Endothelial cell of umbilical vein (primary cell): Measurements from ENCODE around the gene PRX. TPM values are rescaled to one million over a fixed set of nuclear protein-coding genes. Genes with fewer than 3 reads are reported as not detected.

ENCODE experiments used
- BruUV-seq: library from RNA; stranded (reverse); fragments of 400-500 nt; replicated peaks from 2 replicates; lab custom pipeline; 2021; lab: Mats Ljungman, UMichigan
- CTCF ChIA-PET: fragments of 300-600, 350-600 bp; sonication (Branson Sonifier 250); formaldehyde crosslinking; loops from one replicate; lab custom pipeline; 2021; ENCODE audit warnings: antibody characterized with exemption, inconsistent platforms; lab: Charles Lee
- POLR2A ChIA-PET: fragments of 300-600, 350-600 bp; sonication (Branson Sonifier 250); formaldehyde crosslinking; loops from one replicate; lab custom pipeline; 2021; ENCODE audit warnings: antibody characterized with exemption, inconsistent platforms; lab: Charles Lee
- DNase-seq: peaks from one replicate; pipeline ENCODE4 v3.0.0-alpha.2; 2011; ENCODE audit warnings: low read depth, low spot score
- FAIRE-seq: peaks from 2 replicates; lab custom pipeline; 2011; peaks lifted over from hg19 to GRCh38; lab: Jason Lieb, UNC
- H2AFZ ChIP-seq: 2 replicates; pipeline ENCODE4 v1.6.0; 2012; ENCODE audit warnings: low read depth, low read length, control low read depth, inconsistent platforms
- H3K27ac ChIP-seq: 2 replicates; pipeline ENCODE4 v1.5.1; 2011; ENCODE audit warnings: low read depth, mild to moderate bottlenecking, control low read depth, low read length, moderate library complexity; ENCODE audit not compliant: insufficient read depth
- H3K27me3 ChIP-seq, 2 experiments: 2 replicates each; pipeline versions ENCODE4 v1.6.0 to v1.6.1; 2011; ENCODE audit warnings: low read length in 2 of 2, mixed read lengths in 1 of 2; ENCODE audit not compliant: control insufficient read depth in 2 of 2, insufficient read depth in 2 of 2
- H3K36me3 ChIP-seq, 2 experiments: 2 replicates in 1 of 2; 3 replicates in 1 of 2; pipeline ENCODE4 v1.5.1; 2011; ENCODE audit warnings: low read length in 2 of 2, mild to moderate bottlenecking in 1 of 2, moderate library complexity in 1 of 2; ENCODE audit not compliant: control insufficient read depth in 2 of 2, insufficient read depth in 2 of 2; ENCODE audit errors: extremely low read depth in 1 of 2
- H3K4me1 ChIP-seq: 3 replicates; pipeline ENCODE4 v1.5.1; 2011; ENCODE audit warnings: mild to moderate bottlenecking, low read length; ENCODE audit not compliant: control insufficient read depth, insufficient read depth; ENCODE audit errors: extremely low read depth
- H3K4me2 ChIP-seq: 2 replicates; pipeline ENCODE4 v1.6.1; 2011; ENCODE audit warnings: low read length, control low read depth, mixed read lengths; ENCODE audit not compliant: insufficient read depth
- H3K4me3 ChIP-seq, 3 experiments: fragments of 200-600 bp in 1 of 3; sonication (generic), shearing (Covaris generic) in 1 of 3; replicated peaks in 1 of 3; 2 replicates each; pipeline ENCODE4 v1.5.1; 2011 to 2016; ENCODE audit warnings: control low read depth in 3 of 3, low read length in 3 of 3, mild to moderate bottlenecking in 2 of 3, inconsistent platforms in 1 of 3, low read depth in 1 of 3, moderate library complexity in 1 of 3; ENCODE audit not compliant: insufficient read depth in 1 of 3
- H3K79me2 ChIP-seq: 2 replicates; pipeline ENCODE4 v1.6.0; 2012; ENCODE audit warnings: low read length, inconsistent platforms; ENCODE audit not compliant: control insufficient read depth, insufficient read depth
- H3K9ac ChIP-seq: replicated peaks from 2 replicates; pipeline ENCODE3; 2011; ENCODE audit warnings: low read length, control low read depth; ENCODE audit not compliant: insufficient read depth; ENCODE audit errors: extremely low read depth
- H3K9me1 ChIP-seq: replicated peaks from 3 replicates; pipeline ENCODE4 v1.6.0; 2011; ENCODE audit warnings: mild to moderate bottlenecking, low read length; ENCODE audit not compliant: control insufficient read depth, insufficient read depth; ENCODE audit errors: extremely low read depth
- H3K9me3 ChIP-seq: replicated peaks from 2 replicates; pipeline ENCODE4 v1.5.1; 2012; ENCODE audit warnings: low read length, inconsistent platforms; ENCODE audit not compliant: control insufficient read depth, insufficient read depth
- H4K20me1 ChIP-seq: replicated peaks from 2 replicates; pipeline ENCODE3; 2011; ENCODE audit warnings: mild to moderate bottlenecking, low read length; ENCODE audit not compliant: control insufficient read depth, insufficient read depth; ENCODE audit errors: extremely low read depth
- CTCF ChIP-seq, 2 donors: IDR thresholded peaks; 1 replicate in 1 of 2; 2 replicates in 1 of 2; pipeline ENCODE4 v1.5.1; 2011; ENCODE audit warnings: low read length in 2 of 2, mild to moderate bottlenecking in 2 of 2, moderate library complexity in 2 of 2, control low read depth in 1 of 2, inconsistent platforms in 1 of 2, low read depth in 1 of 2; ENCODE audit not compliant: insufficient read depth in 1 of 2; ENCODE audit errors: extremely low read depth in 1 of 2
- EZH2 ChIP-seq: IDR thresholded peaks from 2 replicates; pipeline ENCODE4 v1.6.1; 2012; ENCODE audit warnings: borderline replicate concordance, low read depth, mild to moderate bottlenecking, moderate library complexity, low read length, inconsistent platforms; ENCODE audit not compliant: severe bottlenecking
- FOS ChIP-seq: IDR thresholded peaks from 2 replicates; pipeline ENCODE4 v1.6.1; 2011; ENCODE audit warnings: mild to moderate bottlenecking, low read length, moderate library complexity, borderline replicate concordance; ENCODE audit not compliant: insufficient read depth
- GATA2 ChIP-seq: IDR thresholded peaks from 2 replicates; pipeline ENCODE4 v1.7.0; 2011; ENCODE audit warnings: low read depth, mild to moderate bottlenecking, moderate library complexity, mixed read lengths, low read length; ENCODE audit not compliant: insufficient read length, insufficient read depth
- JUN ChIP-seq: IDR thresholded peaks from 2 replicates; pipeline ENCODE4 v1.6.1; 2011; ENCODE audit warnings: borderline replicate concordance, low read depth; ENCODE audit not compliant: insufficient read length, insufficient read depth
- MAX ChIP-seq: IDR thresholded peaks from 2 replicates; pipeline ENCODE4 v1.6.1; 2011; ENCODE audit not compliant: insufficient read depth, insufficient read length
- MYC ChIP-seq: IDR thresholded peaks from one replicate; pipeline ENCODE4 v1.6.1; 2011; ENCODE audit warnings: mild to moderate bottlenecking, low read depth, low read length
- POLR2A ChIP-seq: IDR thresholded peaks from 2 replicates; pipeline ENCODE4 v1.6.1; 2012; ENCODE audit warnings: low read depth, mild to moderate bottlenecking, control low read depth, low read length
- POLR2AphosphoS5 ChIP-seq: IDR thresholded peaks from 2 replicates; pipeline ENCODE4 v1.6.1; 2012; ENCODE audit warnings: low read depth, mild to moderate bottlenecking, control low read depth, low read length, moderate library complexity; ENCODE audit not compliant: insufficient read depth
- dilution Hi-C: fragments of 300-500 bp; cut with MboI; formaldehyde crosslinking; loops from one replicate; pipeline ENCODE4 v1.15.0; 2019; ENCODE audit warnings: low sequenced_read_pairs; ENCODE audit not compliant: extremely low pct_ligation_motif_present
- intact Hi-C: fragments of 100-400 bp; cut with micrococcal nuclease; formaldehyde crosslinking; loops from one replicate; pipeline ENCODE4 v1.10.0; 2022
- polyA plus RNA-seq, 4 experiments: library from polyadenylated mRNA; depleted of rRNA in 3 of 4; stranded (reverse) in 3 of 4; unstranded in 1 of 4; fragments of >200 nt; gene quantifications; 2 replicates each; pipeline versions ENCODE4 v1.2.1 to v1.2.3, GENCODE V29; 2011 to 2012; ENCODE audit warnings: missing spikeins in 1 of 4
- total RNA-seq: library from RNA; stranded (reverse); gene quantifications from 2 replicates; pipeline ENCODE4 v1.2.3, GENCODE V29; 2021

PRX gene
- total and polyA plus RNA-seq, 2 donors (not counting 3 experiments of a cell fraction or from before 2014, with no cell fraction given), result 0.80 to 1.3 TPM

- peak; percentile 96 for FAIRE-seq
- dilution Hi-C loops, result no loop called here
- ChIA-PET CTCF (interaction anchor here (0.8 to 2.0 kb wide), 6 partner anchors 10 to 251 kb away, joined by 3 to 8 read pairs (median 3); no protein-coding TSS in a partner anchor), POLR2A (interaction anchor here (0.7 to 0.9 kb wide), 5 partner anchors 11 to 1708 kb away, joined by 3 to 6 read pairs (median 5); no protein-coding TSS in a partner anchor)
- H3K27me3 ChIP-seq, result no peaks in the 10 kb centered on the region
- H3K4me2 ChIP-seq, result peak within 1 kb of the TSS; percentile 97
- peaks cover 33% of the 10 kb centered on the region for H3K79me2 ChIP-seq
- intact Hi-C loops, result loop anchor here (1.0 to 5.0 kb wide), 6 partner anchors 54 to 249 kb away; partner anchors contain the start of genes AKT2, BLVRB and SPTBN4
- H3K4me1 ChIP-seq, result peaks cover 13% of the 10 kb centered on the region
- H3K9me3 ChIP-seq, result no peaks in the 10 kb centered on the region
- peak within 1 kb of the TSS; percentile 65 to 98 (median 95) for H3K4me3 ChIP-seq
- DNase-seq, result peak; percentile 99
- H3K36me3 ChIP-seq, result no peaks in the 10 kb centered on the region
- peak within 1 kb of the TSS; percentile 83 for H3K27ac ChIP-seq
- peak within 1 kb of the TSS; percentile 94 for H3K9ac ChIP-seq
- BruUV-seq, result no TSS peak
- TF ChIP-seq MYC (no peak), EZH2 (no peak), POLR2AphosphoS5 (peak; percentile 90), JUN (no peak), FOS (no peak), GATA2 (no peak), MAX (peak; percentile 100), CTCF (IDR thresholded peaks at IDR 0.05; ENCODE audit: extremely low read depth in 1 of 2, insufficient read depth in 1 of 2, low read depth in 1 of 2, low read length in 2 of 2) (no peak), POLR2A (peak; percentile 98)
- H3K9me1 ChIP-seq, result no peaks in the 10 kb centered on the region
- peak within 1 kb of the TSS; percentile 93 for H2AFZ ChIP-seq
- H4K20me1 ChIP-seq, result no peaks in the 10 kb centered on the region
These were observed 64.9 kb downstream of the PRX start, which contains the start of the genes C19orf47 and PLD3 for GRCh38 chr19:40348125-40348913. Gene C19orf47 (minus strand): TSS chr19:40348397. CDS start chr19:40341857, 6,540 bp downstream. Gene PLD3 (plus strand): TSS chr19:40348695. CDS start chr19:40366484, 17,789 bp downstream.
